ENCODE data around the gene SCG5.

The SCG5 gene

GRCh38 chr15:32651229-32651837 lies 9.8 kb downstream of the SCG5 start:
- peak; percentile 85 for TF ChIP-seq CTCF (IDR thresholded peaks at IDR 0.05; ENCODE audit: control extremely low read depth, extremely low read depth, low read depth, missing control alignments)
- DNase-seq (ENCODE audit: extremely low spot score): peak; percentile 81
- ChIA-PET POLR2A (no interaction called here), CTCF (interaction anchor here (1.0 to 7.1 kb wide), 14 partner anchors 8 to 482 kb away, joined by 3 to 80 read pairs (median 6); partner anchors contain the start of gene SCG5)

DNA sequence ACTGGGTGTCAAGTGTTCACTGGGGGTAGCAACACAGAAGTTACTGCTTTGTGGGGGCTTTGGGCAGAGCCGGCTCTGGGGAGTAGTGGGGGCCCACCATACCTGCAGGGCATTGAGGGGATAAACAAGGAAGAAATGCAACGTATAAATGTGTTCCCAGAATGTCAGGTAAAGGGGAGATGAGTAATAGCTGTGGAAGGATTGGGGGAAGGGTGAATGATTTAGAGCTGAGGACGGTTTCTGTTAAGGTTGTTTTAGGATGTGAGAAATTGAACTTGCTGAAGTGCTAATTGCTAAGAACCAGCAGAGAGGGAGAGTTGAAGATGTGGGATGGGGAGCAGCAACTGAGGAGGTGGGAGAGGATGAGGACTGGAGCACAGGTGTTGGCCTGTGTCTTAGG lies 10.7 kb downstream of the SCG5 start:
- no peak for TF ChIP-seq CTCF (IDR thresholded peaks at IDR 0.05; ENCODE audit: control extremely low read depth, extremely low read depth, low read depth, missing control alignments)
- POLR2A ChIA-PET: no interaction called here
- no peak for DNase-seq (ENCODE audit: extremely low spot score)
- CTCF ChIA-PET: interaction anchor here (0.8 to 2.1 kb wide), 3 partner anchors 9 to 84 kb away, joined by 6 to 9 read pairs (median 7); no protein-coding TSS in a partner anchor

- CTCF ChIA-PET: interaction anchor here (0.8 to 9.2 kb wide), 5 partner anchors 9 to 340 kb away, joined by 4 to 95 read pairs (median 8); partner anchors contain the start of gene SCG5
- no peak for DNase-seq (ENCODE audit: extremely low spot score)
- POLR2A ChIA-PET: no interaction called here
- TF ChIP-seq CTCF (IDR thresholded peaks at IDR 0.05; ENCODE audit: control extremely low read depth, extremely low read depth, low read depth, missing control alignments): no peak
Measured at GRCh38 chr15:32656091-32656490, 14.6 kb downstream of the SCG5 start.

DNA sequence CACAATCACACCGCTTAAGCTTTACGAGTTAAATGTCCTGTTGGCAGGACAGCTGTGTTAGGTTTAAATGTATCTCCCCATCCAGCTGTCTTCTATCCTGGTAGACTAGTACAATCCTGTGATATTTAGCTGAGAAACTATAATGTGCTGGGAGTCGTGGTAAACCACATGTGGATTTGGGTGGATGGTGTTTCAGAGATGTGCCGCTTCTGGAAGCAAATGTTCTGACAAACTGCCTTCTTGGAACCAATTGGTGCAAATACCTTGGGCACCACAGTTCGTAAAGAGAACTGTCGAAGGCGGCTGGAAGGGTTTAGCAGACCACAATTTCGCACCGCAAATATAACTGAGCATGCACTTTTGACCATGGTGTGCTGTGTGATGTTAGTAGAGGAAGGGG lies 15.0 kb downstream of the SCG5 start:
- DNase-seq (ENCODE audit: extremely low spot score): no peak
- ChIA-PET POLR2A (no interaction called here), CTCF (interaction anchor here (1.0 to 9.2 kb wide), 5 partner anchors 9 to 1044 kb away, joined by 4 to 95 read pairs (median 8); partner anchors contain the start of gene SCG5)
- TF ChIP-seq CTCF (IDR thresholded peaks at IDR 0.05; ENCODE audit: control extremely low read depth, extremely low read depth, low read depth, missing control alignments): no peak

- POLR2A ChIA-PET: no interaction called here
- DNase-seq (ENCODE audit: extremely low spot score): peak; percentile 37
- TF ChIP-seq CTCF (IDR thresholded peaks at IDR 0.05; ENCODE audit: control extremely low read depth, extremely low read depth, low read depth, missing control alignments): peak; percentile 35
- CTCF ChIA-PET: interaction anchor here (0.7 to 9.2 kb wide), 7 partner anchors 8 to 1043 kb away, joined by 3 to 95 read pairs (median 8); partner anchors contain the start of gene SCG5
Measured at GRCh38 chr15:32657198-32657883, 15.8 kb downstream of the SCG5 start.

DNA sequence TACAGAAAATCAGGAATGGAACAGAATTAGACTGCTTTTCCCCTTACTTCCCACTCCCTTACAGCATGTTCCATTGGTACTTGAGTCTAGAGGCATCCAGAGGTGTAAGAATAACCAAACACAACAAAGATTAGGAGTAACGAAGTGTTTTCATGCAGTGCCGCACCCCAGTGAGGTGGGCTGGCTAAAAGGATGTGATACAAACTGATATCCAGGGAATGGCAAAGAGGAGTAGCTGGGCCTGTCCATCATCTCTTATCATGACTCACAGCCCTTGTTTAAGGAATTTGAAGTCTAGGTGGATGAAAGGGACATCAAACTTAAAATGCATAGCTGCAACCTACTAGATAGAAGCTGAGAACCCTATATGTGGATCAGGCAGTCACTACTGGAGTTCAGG lies 16.4 kb downstream of the SCG5 start:
- DNase-seq (ENCODE audit: extremely low spot score): no peak
- ChIA-PET POLR2A (no interaction called here), CTCF (interaction anchor here (2.7 to 9.2 kb wide), 4 partner anchors 10 to 338 kb away, joined by 8 to 95 read pairs (median 48); partner anchors contain the start of gene SCG5)
- no peak for TF ChIP-seq CTCF (IDR thresholded peaks at IDR 0.05; ENCODE audit: control extremely low read depth, extremely low read depth, low read depth, missing control alignments)

Measured in GM10248 (cell line).